ENCODE measurements around the gene FAXC. TPM values are rescaled to one million over a fixed set of nuclear protein-coding genes. Genes with fewer than 3 reads are reported as not detected.

Gene FAXC
- total and polyA plus RNA-seq, 2 of the 8 experiments (the other 6 are each of a cell fraction or from before 2014, with no cell fraction given), result 23.2 to 29.8 TPM

DNA sequence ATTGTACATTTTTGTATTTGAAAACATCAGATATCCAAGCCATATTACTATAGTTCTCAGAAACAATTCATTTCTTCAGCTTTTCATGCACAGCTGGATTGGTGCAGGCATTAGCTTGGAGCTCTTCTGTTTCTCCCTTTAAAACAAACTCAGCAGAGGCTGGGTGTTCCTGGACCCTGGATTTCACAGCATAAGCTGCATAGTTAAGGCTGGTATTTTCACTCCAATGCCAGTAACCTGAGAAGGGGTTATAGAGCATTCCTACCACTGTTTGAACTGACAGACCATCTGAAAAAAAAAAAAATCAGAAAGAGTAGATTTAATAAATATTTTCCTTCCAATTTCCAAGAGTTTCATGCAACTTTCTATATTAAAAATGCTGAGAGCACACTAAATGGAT is 20.1 kb upstream of the FAXC start:
- H2BK20ac ChIP-seq (ENCODE audit: low read length), result no peak overlapping the region
- no peaks in the 10 kb centered on the region for H3K36me3 ChIP-seq (ENCODE audit: control insufficient read depth in 2 of 4, insufficient read depth in 4 of 4, low read length in 3 of 4)
- no peaks in the 10 kb centered on the region for H4K20me1 ChIP-seq (replicated peaks in 1 of 2; ENCODE audit: control insufficient read depth in 1 of 2, insufficient read depth in 2 of 2, low read length in 2 of 2)
- H3K9me3 ChIP-seq (ENCODE audit: insufficient read depth in 2 of 2, low read depth in 1 of 2, low read length in 1 of 2), result no peaks in the 10 kb centered on the region
- no peaks in the 10 kb centered on the region for H3K79me1 ChIP-seq (ENCODE audit: low read depth, low read length)
- no peak overlapping the region for H2AK5ac ChIP-seq (ENCODE audit: low read depth, low read length)
- H3K14ac ChIP-seq (ENCODE audit: insufficient read length), result no peak overlapping the region
- ChIA-PET CTCF (ENCODE audit: partially characterized antibody) (interaction anchor here (1.1 to 3.6 kb wide), 8 partner anchors 9 to 48 kb away, joined by 3 to 26 read pairs (median 8); no protein-coding TSS in a partner anchor), POLR2A (ENCODE audit: partially characterized antibody) (interaction anchor here (1.1 to 3.6 kb wide), 3 partner anchors 20 to 55 kb away, joined by 3 to 11 read pairs (median 4); partner anchors contain the start of genes COQ3, FAXC and PNISR)
- DNase-seq (ENCODE audit: low read depth in 1 of 2, low spot score in 2 of 2) (no peak), FAIRE-seq (peak; percentile 39)
- H2BK12ac ChIP-seq (ENCODE audit: low read depth, low read length), result no peak overlapping the region
- no peak overlapping the region for H4K91ac ChIP-seq (replicated peaks; ENCODE audit: insufficient read length, low read length)
- no peaks in the 10 kb centered on the region for H3K79me2 ChIP-seq (ENCODE audit: control insufficient read depth in 1 of 2, insufficient read depth in 2 of 2, low read length in 2 of 2)
- no peak overlapping the region for H2BK5ac ChIP-seq (ENCODE audit: low read depth, low read length)
- no peak overlapping the region for H3K18ac ChIP-seq (ENCODE audit: extremely low read depth, low read length)
- peaks cover 0 to 3% (median 0%) of the 10 kb centered on the region in 4 experiments; a peak in 2 of 7 replicates for H3K4me1 ChIP-seq (replicated peaks in 1 of 4; ENCODE audit: control insufficient read depth in 3 of 4, insufficient read depth in 4 of 4, low read length in 3 of 4)
- no peak overlapping the region for H3K23ac ChIP-seq (ENCODE audit: insufficient read length)
- no peak overlapping the region for H2BK120ac ChIP-seq (replicated peaks; ENCODE audit: low read depth, low read length)
- H2AFZ ChIP-seq (ENCODE audit: low read length), result no peak overlapping the region
- H3K4me2 ChIP-seq (ENCODE audit: insufficient read depth in 1 of 2, low read depth in 2 of 2, low read length in 2 of 2), result no peak overlapping the region; a peak in 2 of 4 replicates
- H3K23me2 ChIP-seq (ENCODE audit: low read depth, low read length), result no peaks in the 10 kb centered on the region
- H3K4me3 ChIP-seq (ENCODE audit: extremely low read depth in 1 of 4, insufficient read depth in 2 of 4, low read depth in 3 of 4, low read length in 4 of 4), result no peak overlapping the region
- H3K27me3 ChIP-seq (replicated peaks in 1 of 4; ENCODE audit: control insufficient read depth in 3 of 4, extremely low read depth in 1 of 4, insufficient read depth in 3 of 4, low read length in 3 of 4), result no peaks in the 10 kb centered on the region
- no peak overlapping the region for H4K5ac ChIP-seq (ENCODE audit: insufficient read length, low read depth, low read length)
- H3K9ac ChIP-seq (replicated peaks in 1 of 4; ENCODE audit: extremely low read depth in 1 of 4, low read depth in 3 of 4, low read length in 3 of 4), result no peak overlapping the region
- no peak overlapping the region for H4K8ac ChIP-seq (ENCODE audit: extremely low read depth, insufficient read depth, low read length)
- H3K56ac ChIP-seq (replicated peaks; ENCODE audit: insufficient read length, low read depth, low read length), result no peak overlapping the region
- no peak overlapping the region for H3K27ac ChIP-seq (ENCODE audit: low read depth, low read length)
- H3K4ac ChIP-seq (replicated peaks; ENCODE audit: insufficient read length, low read depth, low read length), result no peak overlapping the region
- no peak overlapping the region for H2BK15ac ChIP-seq (ENCODE audit: low read length)
- TF ChIP-seq, protein P1, sequence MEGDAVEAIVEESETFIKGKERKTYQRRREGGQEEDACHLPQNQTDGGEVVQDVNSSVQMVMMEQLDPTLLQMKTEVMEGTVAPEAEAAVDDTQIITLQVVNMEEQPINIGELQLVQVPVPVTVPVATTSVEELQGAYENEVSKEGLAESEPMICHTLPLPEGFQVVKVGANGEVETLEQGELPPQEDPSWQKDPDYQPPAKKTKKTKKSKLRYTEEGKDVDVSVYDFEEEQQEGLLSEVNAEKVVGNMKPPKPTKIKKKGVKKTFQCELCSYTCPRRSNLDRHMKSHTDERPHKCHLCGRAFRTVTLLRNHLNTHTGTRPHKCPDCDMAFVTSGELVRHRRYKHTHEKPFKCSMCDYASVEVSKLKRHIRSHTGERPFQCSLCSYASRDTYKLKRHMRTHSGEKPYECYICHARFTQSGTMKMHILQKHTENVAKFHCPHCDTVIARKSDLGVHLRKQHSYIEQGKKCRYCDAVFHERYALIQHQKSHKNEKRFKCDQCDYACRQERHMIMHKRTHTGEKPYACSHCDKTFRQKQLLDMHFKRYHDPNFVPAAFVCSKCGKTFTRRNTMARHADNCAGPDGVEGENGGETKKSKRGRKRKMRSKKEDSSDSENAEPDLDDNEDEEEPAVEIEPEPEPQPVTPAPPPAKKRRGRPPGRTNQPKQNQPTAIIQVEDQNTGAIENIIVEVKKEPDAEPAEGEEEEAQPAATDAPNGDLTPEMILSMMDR (IDR thresholded peaks at IDR 0.05; ENCODE audit: control extremely low read depth in 1 of 3, insufficient read depth in 1 of 3, low read depth in 1 of 3, low read length in 3 of 3), result no peak
- TF ChIP-seq ATF3 (IDR thresholded peaks at IDR 0.05; ENCODE audit: insufficient read depth, low read depth, low read length) (no peak), BRCA1 (IDR thresholded peaks at IDR 0.05; ENCODE audit: low read depth, low read length) (no peak), TEAD4 (IDR thresholded peaks at IDR 0.05; ENCODE audit: low read depth, low read length) (peak; percentile 88)
